HepG2 (cell line): ENCODE measurements around the gene DCP2. TPM values are rescaled to one million over a fixed set of nuclear protein-coding genes. Genes with fewer than 3 reads are reported as not detected.

ENCODE experiments used
- ATAC-seq: fragments of 200-7000 bp; cut with Tn5 transposase; 3 replicates; pipeline ENCODE4 v1.9.1; 2020; ENCODE audit warnings: mild to moderate bottlenecking, moderate library complexity
- BruUV-seq: library from RNA; stranded (reverse); fragments of 400-500 nt; replicated peaks from 2 replicates; lab custom pipeline; 2021; lab: Mats Ljungman, UMichigan
- CTCF ChIA-PET: fragments of 300-600 bp; formaldehyde crosslinking; extraction: SDS; loops from one replicate; lab custom pipeline; 2021; ENCODE audit warnings: low total read pairs, inconsistent platforms, low intra/inter-chr PET ratio; lab: Yijun Ruan, JAX
- POLR2A ChIA-PET: fragments of 350-600 bp; sonication (Branson Sonifier 250); formaldehyde crosslinking; loops from one replicate; lab custom pipeline; 2020; ENCODE audit warnings: antibody characterized with exemption, inconsistent platforms; lab: Yijun Ruan, JAX
- DNase-seq: peaks from one replicate; pipeline ENCODE4 v3.0.0-alpha.2; 2015; ENCODE audit warnings: low spot score
- FAIRE-seq: peaks from 3 replicates; lab custom pipeline; 2011; peaks lifted over from hg19 to GRCh38; lab: Jason Lieb, UNC
- H2AFZ ChIP-seq: one replicate; pipeline ENCODE4 v1.6.1; 2011; ENCODE audit warnings: low read length, inconsistent platforms
- H3K27ac ChIP-seq: fragments of 300-600 bp; 3 replicates; pipeline ENCODE4 v1.8.0; 2011; ENCODE audit warnings: mixed run types, mild to moderate bottlenecking, mixed read lengths, low read length, inconsistent platforms; ENCODE audit not compliant: insufficient read depth; ENCODE audit errors: extremely low read length
- H3K27me3 ChIP-seq, 2 experiments: fragments of 200-600 bp in 1 of 2; 2 replicates in 1 of 2; 3 replicates in 1 of 2; pipeline versions ENCODE4 v1.6.0 to v1.8.0; 2011; ENCODE audit warnings: low read length in 2 of 2, mild to moderate bottlenecking in 2 of 2, moderate library complexity in 2 of 2, inconsistent platforms in 1 of 2; ENCODE audit not compliant: insufficient read depth in 2 of 2, control insufficient read depth in 1 of 2
- H3K36me3 ChIP-seq, 2 experiments: fragments of 200-600 bp in 1 of 2; replicated peaks in 1 of 2; 2 replicates in 1 of 2; 3 replicates in 1 of 2; pipeline versions ENCODE4 v1.5.1 to v1.8.0; 2011; ENCODE audit warnings: low read length in 2 of 2, inconsistent platforms in 1 of 2; ENCODE audit not compliant: insufficient read depth in 2 of 2, control insufficient read depth in 1 of 2
- H3K4me1 ChIP-seq: 2 replicates; pipeline ENCODE4 v1.5.1; 2012; ENCODE audit warnings: low read length, inconsistent platforms; ENCODE audit not compliant: insufficient read depth
- H3K4me2 ChIP-seq: 2 replicates; pipeline ENCODE4 v1.6.0; 2011; ENCODE audit warnings: low read depth, low read length, inconsistent platforms
- H3K4me3 ChIP-seq, 3 experiments: fragments of 200-600 bp in 1 of 3; sonication (generic), shearing (Covaris generic) in 1 of 3; replicated peaks in 1 of 3; 2 replicates each; pipeline ENCODE4 v1.5.1; 2011 to 2016; ENCODE audit warnings: low read length in 3 of 3, inconsistent platforms in 2 of 3, low read depth in 2 of 3, mild to moderate bottlenecking in 2 of 3, control low read depth in 1 of 3, mixed read lengths in 1 of 3; ENCODE audit not compliant: insufficient read depth in 1 of 3
- H3K79me2 ChIP-seq: one replicate; pipeline ENCODE4 v1.6.1; 2011; ENCODE audit warnings: low read length, inconsistent platforms; ENCODE audit not compliant: insufficient read depth
- H3K9ac ChIP-seq: 2 replicates; pipeline ENCODE4 v1.6.0; 2011; ENCODE audit warnings: mild to moderate bottlenecking, low read depth, low read length, inconsistent platforms; ENCODE audit not compliant: insufficient read depth
- H3K9me3 ChIP-seq: 2 replicates; pipeline ENCODE4 v1.5.1; 2012; ENCODE audit warnings: mild to moderate bottlenecking, low read length
- H4K20me1 ChIP-seq: 2 replicates; pipeline ENCODE4 v1.6.0; 2011; ENCODE audit warnings: inconsistent platforms, mild to moderate bottlenecking, low read length, moderate library complexity; ENCODE audit not compliant: insufficient read depth
- ARNT ChIP-seq: fragments of 450-650 bp; IDR thresholded peaks from 2 replicates; pipeline ENCODE4 v1.6.1; 2017
- EHMT2 ChIP-seq: fragments of 200-600 bp; sonication (generic); IDR thresholded peaks from 2 replicates; pipeline ENCODE4 v1.7.0; 2017; ENCODE audit warnings: antibody characterized with exemption, low read depth, low read length, borderline replicate concordance
- HDAC6 ChIP-seq: fragments of 200-600 bp; sonication (generic); IDR thresholded peaks from 2 replicates; pipeline ENCODE4 v1.7.0; 2017; ENCODE audit warnings: mild to moderate bottlenecking, antibody characterized with exemption, low read length, low read depth
- HNRNPUL1 ChIP-seq: fragments of 200-400 bp; formaldehyde crosslinking; IDR thresholded peaks from 2 replicates; pipeline ENCODE4 v1.6.1; 2017; ENCODE audit warnings: low read depth, mild to moderate bottlenecking, low read length, moderate library complexity
- JUNB ChIP-seq: sonication (generic); formaldehyde crosslinking; IDR thresholded peaks from 2 replicates; pipeline ENCODE4 v1.8.0; 2022; ENCODE audit warnings: missing genetic modification reagents, mild to moderate bottlenecking, borderline replicate concordance
- KDM1A ChIP-seq: IDR thresholded peaks from 2 replicates; pipeline ENCODE4 v1.6.1; 2016; ENCODE audit warnings: missing compliant biosample characterization
- SYNCRIP ChIP-seq: fragments of 200-400 bp; formaldehyde crosslinking; IDR thresholded peaks from 2 replicates; pipeline ENCODE4 v1.6.1; 2018; ENCODE audit warnings: mild to moderate bottlenecking, low read depth, low read length; ENCODE audit not compliant: insufficient read depth
- ZBTB42 ChIP-seq: sonication (generic); formaldehyde crosslinking; IDR thresholded peaks from 2 replicates; pipeline ENCODE4 v1.5.0; 2020; ENCODE audit warnings: mild to moderate bottlenecking, missing genetic modification reagents
- ZFP82 ChIP-seq: sonication (generic); formaldehyde crosslinking; IDR thresholded peaks from 2 replicates; pipeline ENCODE4 v1.5.1; 2020; ENCODE audit warnings: mild to moderate bottlenecking, missing genetic modification reagents, borderline replicate concordance
- ZIK1 ChIP-seq: sonication (generic); formaldehyde crosslinking; IDR thresholded peaks from 2 replicates; pipeline ENCODE4 v1.5.0; 2020; ENCODE audit warnings: mild to moderate bottlenecking, low read depth, missing genetic modification reagents, borderline replicate concordance
- ZNF335 ChIP-seq: sonication (generic); formaldehyde crosslinking; IDR thresholded peaks from 2 replicates; pipeline ENCODE4 v1.4.0; 2020; ENCODE audit warnings: missing genetic modification reagents
- WGBS: methylation state at CpG from one replicate; pipeline ENCODE4 v1.1.6; 2017; ENCODE audit warnings: low lambda C conversion rate; 5-methylcytosine and 5-hydroxymethylcytosine counted together
- in situ Hi-C: cut with HindIII; loops from 2 replicates; pipeline ENCODE4 v1.10.0; 2017; ENCODE audit warnings: low pct_unique_long_range_greater_than_20kb; ENCODE audit not compliant: extremely low pct_ligation_motif_present
- intact Hi-C: fragments of 100-400 bp; cut with micrococcal nuclease; formaldehyde crosslinking; loops from one replicate; pipeline ENCODE4 v1.10.0; 2022; ENCODE audit not compliant: unreplicated experiment
- polyA plus RNA-seq, 8 experiments: library from polyadenylated mRNA; depleted of rRNA in 3 of 8; stranded (reverse) in 7 of 8; unstranded in 1 of 8; fragments of >200 nt; fragmentation: Illumina TruSeq in 4 of 8; extraction: Trizol in 4 of 8; gene quantifications; 2 replicates each; pipeline versions ENCODE4 v1.2.1 to v1.2.3, GENCODE V29; 2011 to 2016; ENCODE audit warnings: low read depth in 4 of 8, missing spikeins in 1 of 8, mixed read lengths in 1 of 8; ENCODE audit not compliant: insufficient read depth in 1 of 8
- total RNA-seq, 5 experiments: library from RNA; depleted of rRNA; stranded (reverse); fragments of >200 nt; fragmentation: Illumina TruSeq; extraction: Trizol; gene quantifications; 2 replicates each; pipeline ENCODE4 v1.2.3, GENCODE V29; 2016; ENCODE audit warnings: low read depth in 1 of 5
- TF ChIP-seq, protein P1 (sequence below): sonication (generic); formaldehyde crosslinking; IDR thresholded peaks from one replicate; pipeline ENCODE4 v1.5.1; 2020; ENCODE audit warnings: mild to moderate bottlenecking, missing genetic modification reagents; ENCODE audit errors: not compliant biosample characterization
- TF ChIP-seq, protein P2 (sequence below): sonication (generic); formaldehyde crosslinking; IDR thresholded peaks from 2 replicates; pipeline ENCODE4 v1.8.1; 2023; ENCODE audit warnings: mild to moderate bottlenecking, missing genetic modification reagents
- TF ChIP-seq, protein P3 (sequence below): sonication (generic); formaldehyde crosslinking; IDR thresholded peaks from 2 replicates; pipeline ENCODE4 v1.5.0; 2020; ENCODE audit warnings: missing genetic modification reagents, mild to moderate bottlenecking, borderline replicate concordance

DCP2 gene
- total and polyA plus RNA-seq, 2 of the 13 experiments (the other 11 are each of a cell fraction or from before 2014, with no cell fraction given) = 16.2 to 63.4 TPM

DNA sequence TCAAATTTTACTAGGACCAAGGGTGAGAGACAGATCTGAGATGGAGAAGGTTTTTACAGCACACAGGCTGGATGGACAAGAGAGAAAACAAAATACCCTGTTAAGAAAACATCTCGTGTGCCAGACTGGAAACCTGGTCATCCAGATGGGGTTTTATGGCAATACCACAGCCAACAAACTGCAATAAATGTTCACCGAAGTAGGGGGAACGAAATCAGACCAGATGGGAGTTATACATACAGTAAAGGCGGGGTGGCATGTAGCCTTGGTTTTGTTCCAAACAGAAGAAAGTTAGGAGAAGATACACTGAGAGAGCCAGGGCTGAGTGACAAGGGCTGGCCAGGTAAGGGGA lies 63.3 kb downstream of the DCP2 start:
- FAIRE-seq = no peak
- Histone ChIP-seq H3K4me2 (no peak overlapping the region), H3K79me2 (no peaks in the 10 kb centered on the region), H3K9ac (no peak overlapping the region), H4K20me1 (no peaks in the 10 kb centered on the region), H3K36me3 (no peaks in the 10 kb centered on the region), H3K27ac (no peak overlapping the region), H3K27me3 (no peaks in the 10 kb centered on the region), H3K4me1 (no peaks in the 10 kb centered on the region), H3K4me3 (no peak overlapping the region), H2AFZ (no peak overlapping the region), H3K9me3 (no peaks in the 10 kb centered on the region)
- in situ Hi-C loops (loop anchor here (25.0 kb wide), 1 partner anchor 472 kb away; the partner anchor contains the start of gene YTHDC2), intact Hi-C loops (loop anchor here (5.0 kb wide), 1 partner anchor 567 kb away; no protein-coding TSS in a partner anchor)
- 76% methylated on average over 4 of the region's 4 CpGs for WGBS
- no TSS peak for BruUV-seq
- no peak for ATAC-seq
- CTCF ChIA-PET = no interaction called here
- POLR2A ChIA-PET = no interaction called here
- no peak for DNase-seq
- TF ChIP-seq JUNB (no peak), HNRNPUL1 (no peak), HDAC6 (no peak), ZNF335 (CRISPR knock-in tag) (no peak), KDM1A (no peak), ZBTB42 (CRISPR knock-in tag) (no peak), ARNT (no peak), ZIK1 (CRISPR knock-in tag) (no peak), EHMT2 (no peak), ZFP82 (CRISPR knock-in tag) (no peak), SYNCRIP (no peak)
- TF ChIP-seq, protein P1, sequence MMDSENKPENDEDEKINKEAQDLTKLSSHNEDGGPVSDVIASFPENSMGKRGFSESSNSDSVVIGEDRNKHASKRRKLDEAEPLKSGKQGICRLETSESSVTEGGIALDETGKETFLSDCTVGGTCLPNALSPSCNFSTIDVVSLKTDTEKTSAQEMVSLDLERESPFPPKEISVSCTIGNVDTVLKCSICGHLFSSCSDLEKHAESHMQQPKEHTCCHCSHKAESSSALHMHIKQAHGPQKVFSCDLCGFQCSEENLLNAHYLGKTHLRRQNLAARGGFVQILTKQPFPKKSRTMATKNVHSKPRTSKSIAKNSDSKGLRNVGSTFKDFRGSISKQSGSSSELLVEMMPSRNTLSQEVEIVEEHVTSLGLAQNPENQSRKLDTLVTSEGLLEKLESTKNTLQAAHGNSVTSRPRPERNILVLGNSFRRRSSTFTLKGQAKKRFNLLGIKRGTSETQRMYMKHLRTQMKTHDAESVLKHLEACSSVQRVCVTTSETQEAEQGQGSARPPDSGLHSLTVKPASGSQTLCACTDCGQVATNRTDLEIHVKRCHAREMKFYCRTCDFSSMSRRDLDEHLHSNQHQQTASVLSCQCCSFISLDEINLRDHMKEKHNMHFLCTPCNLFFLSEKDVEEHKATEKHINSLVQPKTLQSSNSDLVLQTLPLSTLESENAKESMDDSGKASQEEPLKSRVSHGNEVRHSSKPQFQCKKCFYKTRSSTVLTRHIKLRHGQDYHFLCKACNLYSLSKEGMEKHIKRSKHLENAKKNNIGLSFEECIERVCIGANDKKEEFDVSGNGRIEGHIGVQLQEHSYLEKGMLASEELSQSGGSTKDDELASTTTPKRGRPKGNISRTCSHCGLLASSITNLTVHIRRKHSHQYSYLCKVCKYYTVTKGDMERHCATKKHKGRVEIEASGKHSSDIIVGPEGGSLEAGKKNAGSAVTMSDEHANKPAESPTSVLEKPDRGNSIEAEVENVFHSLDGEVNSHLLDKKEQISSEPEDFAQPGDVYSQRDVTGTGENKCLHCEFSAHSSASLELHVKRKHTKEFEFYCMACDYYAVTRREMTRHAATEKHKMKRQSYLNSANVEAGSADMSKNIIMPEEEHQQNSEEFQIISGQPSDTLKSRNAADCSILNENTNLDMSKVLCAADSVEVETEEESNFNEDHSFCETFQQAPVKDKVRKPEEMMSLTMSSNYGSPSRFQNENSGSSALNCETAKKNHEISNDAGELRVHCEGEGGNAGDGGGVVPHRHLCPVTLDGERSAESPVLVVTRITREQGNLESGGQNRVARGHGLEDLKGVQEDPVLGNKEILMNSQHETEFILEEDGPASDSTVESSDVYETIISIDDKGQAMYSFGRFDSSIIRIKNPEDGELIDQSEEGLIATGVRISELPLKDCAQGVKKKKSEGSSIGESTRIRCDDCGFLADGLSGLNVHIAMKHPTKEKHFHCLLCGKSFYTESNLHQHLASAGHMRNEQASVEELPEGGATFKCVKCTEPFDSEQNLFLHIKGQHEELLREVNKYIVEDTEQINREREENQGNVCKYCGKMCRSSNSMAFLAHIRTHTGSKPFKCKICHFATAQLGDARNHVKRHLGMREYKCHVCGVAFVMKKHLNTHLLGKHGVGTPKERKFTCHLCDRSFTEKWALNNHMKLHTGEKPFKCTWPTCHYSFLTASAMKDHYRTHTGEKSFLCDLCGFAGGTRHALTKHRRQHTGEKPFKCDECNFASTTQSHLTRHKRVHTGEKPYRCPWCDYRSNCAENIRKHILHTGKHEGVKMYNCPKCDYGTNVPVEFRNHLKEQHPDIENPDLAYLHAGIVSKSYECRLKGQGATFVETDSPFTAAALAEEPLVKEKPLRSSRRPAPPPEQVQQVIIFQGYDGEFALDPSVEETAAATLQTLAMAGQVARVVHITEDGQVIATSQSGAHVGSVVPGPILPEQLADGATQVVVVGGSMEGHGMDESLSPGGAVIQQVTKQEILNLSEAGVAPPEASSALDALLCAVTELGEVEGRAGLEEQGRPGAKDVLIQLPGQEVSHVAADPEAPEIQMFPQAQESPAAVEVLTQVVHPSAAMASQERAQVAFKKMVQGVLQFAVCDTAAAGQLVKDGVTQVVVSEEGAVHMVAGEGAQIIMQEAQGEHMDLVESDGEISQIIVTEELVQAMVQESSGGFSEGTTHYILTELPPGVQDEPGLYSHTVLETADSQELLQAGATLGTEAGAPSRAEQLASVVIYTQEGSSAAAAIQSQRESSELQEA (CRISPR knock-in tag) = no peak
- TF ChIP-seq, protein P2, sequence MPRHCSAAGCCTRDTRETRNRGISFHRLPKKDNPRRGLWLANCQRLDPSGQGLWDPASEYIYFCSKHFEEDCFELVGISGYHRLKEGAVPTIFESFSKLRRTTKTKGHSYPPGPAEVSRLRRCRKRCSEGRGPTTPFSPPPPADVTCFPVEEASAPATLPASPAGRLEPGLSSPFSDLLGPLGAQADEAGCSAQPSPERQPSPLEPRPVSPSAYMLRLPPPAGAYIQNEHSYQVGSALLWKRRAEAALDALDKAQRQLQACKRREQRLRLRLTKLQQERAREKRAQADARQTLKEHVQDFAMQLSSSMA (CRISPR knock-in tag) = no peak
- TF ChIP-seq, protein P3, sequence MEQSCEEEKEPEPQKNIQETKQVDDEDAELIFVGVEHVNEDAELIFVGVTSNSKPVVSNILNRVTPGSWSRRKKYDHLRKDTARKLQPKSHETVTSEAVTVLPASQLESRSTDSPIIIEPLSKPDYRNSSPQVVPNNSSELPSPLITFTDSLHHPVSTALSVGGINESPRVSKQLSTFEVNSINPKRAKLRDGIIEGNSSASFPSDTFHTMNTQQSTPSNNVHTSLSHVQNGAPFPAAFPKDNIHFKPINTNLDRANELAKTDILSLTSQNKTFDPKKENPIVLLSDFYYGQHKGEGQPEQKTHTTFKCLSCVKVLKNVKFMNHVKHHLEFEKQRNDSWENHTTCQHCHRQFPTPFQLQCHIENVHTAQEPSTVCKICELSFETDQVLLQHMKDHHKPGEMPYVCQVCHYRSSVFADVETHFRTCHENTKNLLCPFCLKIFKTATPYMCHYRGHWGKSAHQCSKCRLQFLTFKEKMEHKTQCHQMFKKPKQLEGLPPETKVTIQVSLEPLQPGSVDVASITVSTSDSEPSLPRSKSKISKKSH = no peak
